LoVo (cell line): ENCODE data around the gene SHANK1.
A peak's percentile ranks its signal among the peaks of the same experiment; 100 is the strongest.

ENCODE experiments used
- DNase-seq: peaks from one replicate; pipeline ENCODE4 v3.0.0-alpha.2; 2016; ENCODE audit warnings: low spot score

SHANK1 gene

GRCh38 chr19:50711805-50712204 is 7.8 kb downstream of the SHANK1 start:
- DNase-seq: no peak

- no peak for DNase-seq
These were observed 8.4 kb downstream of the SHANK1 start for GRCh38 chr19:50711196-50711595.

GRCh38 chr19:50710612-50711011 is 9.0 kb downstream of the SHANK1 start:
- DNase-seq: no peak

GRCh38 chr19:50710094-50710493 is 9.5 kb downstream of the SHANK1 start:
- DNase-seq: no peak

- DNase-seq: no peak
These were observed 11.3 kb downstream of the SHANK1 start for GRCh38 chr19:50708179-50708879.

- DNase-seq: no peak
These were observed 13.2 kb downstream of the SHANK1 start for GRCh38 chr19:50706387-50706786.

- DNase-seq: peak; percentile 54
These were observed 14.1 kb downstream of the SHANK1 start for GRCh38 chr19:50705422-50706019.

GRCh38 chr19:50703915-50704796 is 15.4 kb downstream of the SHANK1 start:
- DNase-seq: no peak

GRCh38 chr19:50702871-50703829 is 16.5 kb downstream of the SHANK1 start:
- DNase-seq: no peak

- no peak for DNase-seq
These were observed 17.3 kb downstream of the SHANK1 start for GRCh38 chr19:50702158-50702870.

- no peak for DNase-seq
These were observed 18.1 kb downstream of the SHANK1 start for GRCh38 chr19:50701367-50701985.

- DNase-seq: no peak
These were observed 22.0 kb downstream of the SHANK1 start for GRCh38 chr19:50697414-50698124.

GRCh38 chr19:50696094-50696483 is 23.5 kb downstream of the SHANK1 start:
- DNase-seq: no peak

- peak; percentile 12 for DNase-seq
These were observed 24.1 kb downstream of the SHANK1 start for GRCh38 chr19:50695251-50696093.

GRCh38 chr19:50694815-50695145 is 24.8 kb downstream of the SHANK1 start:
- DNase-seq: no peak

GRCh38 chr19:50693064-50693975 is 26.3 kb downstream of the SHANK1 start:
- no peak for DNase-seq

GRCh38 chr19:50690439-50690838 is 29.2 kb downstream of the SHANK1 start:
- DNase-seq: no peak

- no peak for DNase-seq
These were observed 30.8 kb downstream of the SHANK1 start for GRCh38 chr19:50688766-50689165.
